MM.1S (cell line): ENCODE measurements around the gene ACVR1.

ENCODE experiments used
- DNase-seq: peaks from one replicate; pipeline ENCODE4 v3.0.0-alpha.2; 2015
- H2AFZ ChIP-seq: fragments of 300-600 bp; sonication (generic); 2 replicates; pipeline ENCODE4 v1.6.0; 2016; ENCODE audit warnings: antibody characterized with exemption, low read length
- H3F3A ChIP-seq: fragments of 300-600 bp; sonication (generic); 2 replicates; pipeline ENCODE4 v1.6.1; 2016; ENCODE audit warnings: mild to moderate bottlenecking, antibody characterized with exemption, low read length, moderate library complexity, mixed read lengths; ENCODE audit not compliant: insufficient read depth
- H3K27ac ChIP-seq: fragments of 300-600 bp; sonication (generic); 2 replicates; pipeline ENCODE4 v1.5.1; 2016; ENCODE audit warnings: mild to moderate bottlenecking, low read length
- H3K27me3 ChIP-seq: fragments of 300-600 bp; sonication (generic); replicated peaks from 2 replicates; pipeline ENCODE4 v1.6.0; 2016; ENCODE audit warnings: low read length; ENCODE audit not compliant: insufficient read depth
- H3K36me3 ChIP-seq: fragments of 300-600 bp; sonication (generic); replicated peaks from 2 replicates; pipeline ENCODE4 v1.6.1; 2016; ENCODE audit warnings: mild to moderate bottlenecking, low read length, mixed read lengths; ENCODE audit not compliant: insufficient read depth
- H3K4me1 ChIP-seq: fragments of 300-600 bp; sonication (generic); 2 replicates; pipeline ENCODE4 v1.6.1; 2016; ENCODE audit warnings: low read length, mixed read lengths
- H3K4me2 ChIP-seq: fragments of 300-600 bp; sonication (generic); 2 replicates; pipeline ENCODE4 v1.6.0; 2016; ENCODE audit warnings: low read depth, low read length
- H3K4me3 ChIP-seq: fragments of 300-600 bp; sonication (generic); 2 replicates; pipeline ENCODE4 v1.5.1; 2016; ENCODE audit warnings: low read length, mixed read lengths
- H3K79me2 ChIP-seq: fragments of 300-600 bp; sonication (generic); 2 replicates; pipeline ENCODE4 v1.6.1; 2016; ENCODE audit warnings: mixed run types, low read length, mixed read lengths
- H3K9ac ChIP-seq: fragments of 300-600 bp; sonication (generic); 2 replicates; pipeline ENCODE4 v1.6.1; 2016; ENCODE audit warnings: low read length, mixed read lengths
- H3K9me2 ChIP-seq: fragments of 300-600 bp; sonication (generic); replicated peaks from 2 replicates; pipeline ENCODE4 v1.6.1; 2016; ENCODE audit warnings: mild to moderate bottlenecking, low read length, mixed read lengths; ENCODE audit not compliant: insufficient read depth
- H3K9me3 ChIP-seq: fragments of 300-600 bp; sonication (generic); replicated peaks from 2 replicates; pipeline ENCODE4 v1.6.1; 2016; ENCODE audit warnings: mild to moderate bottlenecking, low read length, mixed read lengths; ENCODE audit not compliant: insufficient read depth
- H4K20me1 ChIP-seq: fragments of 300-600 bp; sonication (generic); 2 replicates; pipeline ENCODE4 v1.6.1; 2016; ENCODE audit warnings: mild to moderate bottlenecking, low read length, moderate library complexity, mixed read lengths; ENCODE audit not compliant: insufficient read depth
- EZH2 ChIP-seq: fragments of 300-600 bp; sonication (generic); optimal IDR thresholded peaks from 2 replicates; pipeline ENCODE3; 2017; ENCODE audit warnings: low read depth, mild to moderate bottlenecking, antibody characterized with exemption, low read length, mixed read lengths
- EZH2phosphoT487 ChIP-seq: fragments of 300-600 bp; sonication (generic); IDR thresholded peaks from 2 replicates; pipeline ENCODE4 v1.6.1; 2018; ENCODE audit warnings: antibody characterized with exemption, low read length
- TF ChIP-seq, protein P1 (sequence below): fragments of 300-600 bp; sonication (generic); IDR thresholded peaks from 2 replicates; pipeline ENCODE4 v1.5.1; 2016; ENCODE audit warnings: antibody characterized with exemption, low read length, mixed read lengths

ACVR1 gene

DNA sequence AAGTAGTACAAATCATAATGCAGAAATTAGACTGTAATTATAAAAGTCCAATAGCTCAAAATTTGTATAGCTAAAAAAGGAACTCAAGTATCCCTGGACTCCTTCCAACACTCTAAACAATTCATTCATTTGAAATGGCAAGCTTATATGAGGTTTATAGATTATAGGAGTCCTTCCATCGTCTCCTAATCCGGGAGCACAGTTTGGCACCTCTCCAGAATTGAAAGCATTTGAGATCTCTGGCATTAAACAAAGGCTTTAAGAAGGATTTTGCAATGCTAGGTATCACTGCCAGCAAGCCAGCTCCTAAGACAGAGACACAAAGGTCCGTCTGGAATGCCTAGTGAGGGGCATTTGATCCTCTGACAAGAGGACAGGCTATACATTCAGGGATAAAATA, 90.9 kb downstream of the ACVR1 start:
- Histone ChIP-seq H3K27ac (no peak overlapping the region), H3K4me1 (peaks cover 23% of the 10 kb centered on the region), H4K20me1 (no peaks in the 10 kb centered on the region), H3K4me2 (no peak overlapping the region), H3K27me3 (no peaks in the 10 kb centered on the region), H3K9ac (no peak overlapping the region), H3K79me2 (no peaks in the 10 kb centered on the region), H3K9me3 (no peaks in the 10 kb centered on the region), H3K36me3 (no peaks in the 10 kb centered on the region), H3K4me3 (no peak overlapping the region), H2AFZ (no peak overlapping the region), H3K9me2 (no peaks in the 10 kb centered on the region), H3F3A (no peaks in the 10 kb centered on the region)
- DNase-seq, result no peak
- TF ChIP-seq, protein P1, sequence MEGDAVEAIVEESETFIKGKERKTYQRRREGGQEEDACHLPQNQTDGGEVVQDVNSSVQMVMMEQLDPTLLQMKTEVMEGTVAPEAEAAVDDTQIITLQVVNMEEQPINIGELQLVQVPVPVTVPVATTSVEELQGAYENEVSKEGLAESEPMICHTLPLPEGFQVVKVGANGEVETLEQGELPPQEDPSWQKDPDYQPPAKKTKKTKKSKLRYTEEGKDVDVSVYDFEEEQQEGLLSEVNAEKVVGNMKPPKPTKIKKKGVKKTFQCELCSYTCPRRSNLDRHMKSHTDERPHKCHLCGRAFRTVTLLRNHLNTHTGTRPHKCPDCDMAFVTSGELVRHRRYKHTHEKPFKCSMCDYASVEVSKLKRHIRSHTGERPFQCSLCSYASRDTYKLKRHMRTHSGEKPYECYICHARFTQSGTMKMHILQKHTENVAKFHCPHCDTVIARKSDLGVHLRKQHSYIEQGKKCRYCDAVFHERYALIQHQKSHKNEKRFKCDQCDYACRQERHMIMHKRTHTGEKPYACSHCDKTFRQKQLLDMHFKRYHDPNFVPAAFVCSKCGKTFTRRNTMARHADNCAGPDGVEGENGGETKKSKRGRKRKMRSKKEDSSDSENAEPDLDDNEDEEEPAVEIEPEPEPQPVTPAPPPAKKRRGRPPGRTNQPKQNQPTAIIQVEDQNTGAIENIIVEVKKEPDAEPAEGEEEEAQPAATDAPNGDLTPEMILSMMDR, result no peak
- TF ChIP-seq EZH2phosphoT487 (no peak), EZH2 (no peak)

DNA sequence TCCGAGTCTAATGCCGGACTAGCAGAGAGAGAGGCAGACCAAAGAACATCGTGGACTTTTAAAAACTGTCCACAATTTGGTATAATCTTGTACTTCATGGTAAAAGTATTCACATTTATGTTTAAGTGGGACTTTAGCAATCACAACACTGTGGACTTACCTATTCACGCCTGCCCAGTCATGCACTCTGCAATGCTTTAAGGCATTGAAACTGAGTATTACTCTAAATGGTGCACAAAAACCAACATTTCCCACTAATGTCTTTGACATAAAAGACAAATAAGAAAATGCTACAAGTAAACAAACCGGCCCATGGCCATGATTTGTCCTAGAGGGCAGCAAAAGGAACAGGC, 91.3 kb downstream of the ACVR1 start:
- H3K27ac ChIP-seq, result no peak overlapping the region
- H3K9me2 ChIP-seq, result no peaks in the 10 kb centered on the region
- DNase-seq, result no peak
- no peaks in the 10 kb centered on the region for H3F3A ChIP-seq
- no peaks in the 10 kb centered on the region for H4K20me1 ChIP-seq
- no peak for TF ChIP-seq EZH2phosphoT487
- no peak for TF ChIP-seq EZH2
- TF ChIP-seq, protein P1, result no peak
- H3K4me2 ChIP-seq, result no peak overlapping the region
- H2AFZ ChIP-seq, result no peak overlapping the region
- H3K9ac ChIP-seq, result no peak overlapping the region
- H3K4me3 ChIP-seq, result no peak overlapping the region
- H3K27me3 ChIP-seq, result no peaks in the 10 kb centered on the region
- no peaks in the 10 kb centered on the region for H3K36me3 ChIP-seq
- peaks cover 19% of the 10 kb centered on the region for H3K4me1 ChIP-seq
- H3K79me2 ChIP-seq, result no peaks in the 10 kb centered on the region
- H3K9me3 ChIP-seq, result no peaks in the 10 kb centered on the region

DNA sequence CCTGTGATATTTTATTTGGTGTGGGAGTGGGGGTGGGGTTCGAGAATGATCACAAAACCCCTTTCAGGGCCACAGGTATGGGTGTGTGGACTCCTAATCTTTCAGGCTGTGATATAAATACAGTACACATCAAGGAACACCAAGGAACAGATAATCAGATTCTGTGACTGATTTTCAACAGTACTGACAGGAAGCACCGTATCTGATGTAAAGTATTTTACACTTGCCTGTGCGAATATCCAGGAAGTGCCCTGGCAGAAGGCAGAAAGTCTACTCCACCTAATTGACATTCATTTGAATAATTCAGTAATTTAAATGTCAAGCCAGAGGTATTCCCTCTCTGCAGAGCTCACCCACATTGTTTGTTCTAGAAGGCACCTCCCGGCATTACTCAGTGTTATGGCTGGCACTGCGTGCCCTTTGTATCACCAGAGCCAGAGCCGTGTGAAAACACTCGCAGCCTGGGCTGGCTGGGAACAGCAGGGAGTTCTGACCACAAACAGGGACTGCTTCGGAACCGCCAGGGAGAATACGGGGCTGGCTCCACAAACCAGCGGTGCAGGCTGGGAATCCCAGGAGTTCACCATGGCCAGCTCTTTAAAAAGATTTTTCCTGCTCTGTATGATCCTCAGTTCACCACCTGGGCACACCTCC, 91.8 kb downstream of the ACVR1 start:
- Histone ChIP-seq H2AFZ (no peak overlapping the region), H3F3A (no peaks in the 10 kb centered on the region), H3K4me1 (peaks cover 14% of the 10 kb centered on the region), H3K4me3 (no peak overlapping the region), H3K27ac (no peak overlapping the region), H3K9ac (no peak overlapping the region), H3K4me2 (no peak overlapping the region), H3K79me2 (no peaks in the 10 kb centered on the region), H3K9me2 (no peaks in the 10 kb centered on the region), H3K9me3 (no peaks in the 10 kb centered on the region), H4K20me1 (no peaks in the 10 kb centered on the region), H3K36me3 (no peaks in the 10 kb centered on the region), H3K27me3 (no peaks in the 10 kb centered on the region)
- no peak for DNase-seq
- TF ChIP-seq EZH2, result no peak
- no peak for TF ChIP-seq EZH2phosphoT487

DNA sequence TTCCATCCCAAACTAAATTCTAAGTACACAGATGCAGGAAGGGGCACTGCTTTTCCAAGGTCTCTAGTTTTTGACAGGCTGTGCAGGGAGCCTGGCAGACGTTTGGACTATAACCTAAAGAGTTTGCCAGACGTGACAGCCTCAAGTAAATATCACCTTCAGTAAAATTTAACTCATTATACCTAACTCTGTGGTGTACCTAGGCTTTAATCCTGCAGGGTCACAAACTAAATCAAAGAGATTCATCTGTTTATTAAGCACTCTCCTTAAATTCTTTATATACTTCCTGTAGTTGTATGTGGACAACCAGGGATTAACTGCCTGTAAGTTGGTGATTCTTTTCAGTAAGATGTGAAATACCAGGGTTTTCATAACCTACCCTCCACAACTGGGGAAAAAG, 92.9 kb downstream of the ACVR1 start:
- H3F3A ChIP-seq, result no peaks in the 10 kb centered on the region
- H3K36me3 ChIP-seq, result no peaks in the 10 kb centered on the region
- no peaks in the 10 kb centered on the region for H3K9me2 ChIP-seq
- no peak overlapping the region for H3K27ac ChIP-seq
- no peaks in the 10 kb centered on the region for H3K9me3 ChIP-seq
- H4K20me1 ChIP-seq, result no peaks in the 10 kb centered on the region
- no peak for DNase-seq
- H3K4me3 ChIP-seq, result no peak overlapping the region
- no peak overlapping the region for H3K4me2 ChIP-seq
- TF ChIP-seq, protein P1, result no peak
- TF ChIP-seq EZH2 (no peak), EZH2phosphoT487 (no peak)
- no peaks in the 10 kb centered on the region for H3K79me2 ChIP-seq
- peaks cover 13% of the 10 kb centered on the region for H3K4me1 ChIP-seq
- H3K27me3 ChIP-seq, result no peaks in the 10 kb centered on the region
- no peak overlapping the region for H3K9ac ChIP-seq
- no peak overlapping the region for H2AFZ ChIP-seq
